GM21526 (cell line): ENCODE data around the gene RHOB.
"Not testable (repeated sequence)": the region's sequence is repeated elsewhere in the genome, so short reads cannot be mapped to it uniquely, and the experiment has no call there.

Experiments used
- ATAC-seq: cut with Tn5 transposase; IDR thresholded peaks from one replicate; pipeline ENCODE4 v1.9.1; 2021; ENCODE audit warnings: moderate library complexity; ENCODE audit not compliant: unreplicated experiment, low FRiP score

The RHOB gene

GRCh38 chr2:20446917-20447436, at the start of gene RHOB:
Gene RHOB (plus strand): TSS chr2:20447074. CDS start chr2:20447466, 392 bp downstream.
- ATAC-seq: peak; percentile 98

- ATAC-seq: no peak
Observed at GRCh38 chr2:20397811-20398447, 48.9 kb upstream of the RHOB start.

GRCh38 chr2:20398956-20399567, 47.8 kb upstream of the RHOB start:
- ATAC-seq: no peak

- ATAC-seq: no peak
Observed at GRCh38 chr2:20400306-20400705, 46.6 kb upstream of the RHOB start.

- no peak for ATAC-seq
Observed at GRCh38 chr2:20400787-20401488, 45.9 kb upstream of the RHOB start.

GRCh38 chr2:20401489-20401835, 45.4 kb upstream of the RHOB start:
- no peak for ATAC-seq

GRCh38 chr2:20403774-20404312, 43.0 kb upstream of the RHOB start:
- ATAC-seq: no peak

- no peak for ATAC-seq
Observed at GRCh38 chr2:20404950-20405349, 41.9 kb upstream of the RHOB start.

- ATAC-seq: no peak
Observed at GRCh38 chr2:20409039-20409438, 37.8 kb upstream of the RHOB start.

GRCh38 chr2:20410556-20411277, 36.2 kb upstream of the RHOB start:
- no peak for ATAC-seq

GRCh38 chr2:20411361-20411894, 35.4 kb upstream of the RHOB start:
- ATAC-seq: peak; percentile 98

GRCh38 chr2:20414806-20415205, 32.1 kb upstream of the RHOB start:
- no peak for ATAC-seq

- ATAC-seq: no peak
Observed at GRCh38 chr2:20415511-20415918, 31.4 kb upstream of the RHOB start.

- ATAC-seq: no peak
Observed at GRCh38 chr2:20416723-20417122, 30.2 kb upstream of the RHOB start.

- not testable (repeated sequence) for ATAC-seq
Observed at GRCh38 chr2:20417230-20417821, 29.5 kb upstream of the RHOB start.

- ATAC-seq: no peak
Observed at GRCh38 chr2:20418519-20418918, 28.4 kb upstream of the RHOB start.

- ATAC-seq: no peak
Observed at GRCh38 chr2:20419007-20419576, 27.8 kb upstream of the RHOB start.

- no peak for ATAC-seq
Observed at GRCh38 chr2:20419752-20420151, 27.1 kb upstream of the RHOB start.

- no peak for ATAC-seq
Observed at GRCh38 chr2:20421336-20421987, 25.4 kb upstream of the RHOB start.
